ENCODE data around the gene C18orf32. TPM values are rescaled to one million over a fixed set of nuclear protein-coding genes. Genes with fewer than 3 reads are reported as not detected.
"Not testable (repeated sequence)": the region's sequence is repeated elsewhere in the genome, so short reads cannot be mapped to it uniquely, and the experiment has no call there.

Gene C18orf32
- total and polyA plus RNA-seq, 4 donors: 46.0 to 110 (median 82.9) TPM

GRCh38 chr18:49479381-49480137, 7.5 kb downstream of the C18orf32 start:
- H3K9me3 ChIP-seq (ENCODE audit: control insufficient read depth, insufficient read depth, low read length): no peaks in the 10 kb centered on the region
- no peak overlapping the region for H3K4me3 ChIP-seq (ENCODE audit: low read depth, low read length)
- H3K27me3 ChIP-seq (ENCODE audit: control insufficient read depth, insufficient read depth, low read length): no peaks in the 10 kb centered on the region
- WGBS (ENCODE audit: insufficient coverage): 98% methylated on average over 3 of the region's 5 CpGs
- H3K36me3 ChIP-seq (ENCODE audit: control insufficient read depth, insufficient read depth, low read length): peaks cover 29% of the 10 kb centered on the region
- DNase-seq (ENCODE audit: low read depth in 4 of 6, low spot score in 6 of 6): no peak
- peaks cover under 1% of the 10 kb centered on the region for H3K4me1 ChIP-seq (ENCODE audit: control insufficient read depth, insufficient read depth, low read length)
- no peak overlapping the region for H3K27ac ChIP-seq (ENCODE audit: low read depth, low read length)

DNA sequence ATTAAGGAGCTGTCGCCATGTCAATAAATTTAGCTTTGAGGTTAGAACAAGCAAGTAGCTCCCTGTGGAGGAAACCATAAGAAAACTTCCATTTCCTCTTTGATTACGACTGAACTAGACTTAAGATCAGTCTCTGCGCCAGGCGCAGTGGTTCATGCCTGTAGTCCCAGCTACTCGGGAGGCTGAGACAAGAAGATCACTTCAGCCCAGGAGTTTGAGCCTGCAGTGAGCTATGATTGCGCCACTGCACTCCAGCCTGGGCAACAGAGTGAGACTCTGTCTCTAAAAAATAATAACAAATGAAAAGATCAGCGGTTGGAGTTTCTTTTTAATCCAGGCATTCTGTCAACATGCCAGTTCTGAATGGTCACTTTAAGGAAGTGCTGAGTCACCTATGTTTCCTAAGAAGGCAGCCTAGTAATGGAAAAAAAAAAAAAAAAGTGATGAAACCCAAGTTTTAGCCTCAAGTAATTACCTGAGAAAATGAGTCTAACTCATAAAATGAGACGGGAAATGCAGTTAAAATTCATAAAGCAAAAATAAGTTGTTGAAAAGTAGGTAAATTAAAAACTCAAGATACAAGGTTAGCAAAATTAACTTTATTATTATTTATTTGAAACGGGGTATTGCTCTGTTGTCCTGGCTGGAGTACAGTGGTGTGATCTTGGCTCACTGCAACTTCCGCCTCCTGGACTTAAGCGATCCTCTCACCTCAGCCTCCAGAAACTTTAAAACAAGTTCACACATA, 10.2 kb downstream of the C18orf32 start:
- Histone ChIP-seq H3K9me3 (ENCODE audit: control insufficient read depth, insufficient read depth, low read length) (no peaks in the 10 kb centered on the region), H3K27ac (ENCODE audit: low read depth, low read length) (no peak overlapping the region), H3K27me3 (ENCODE audit: control insufficient read depth, insufficient read depth, low read length) (no peaks in the 10 kb centered on the region), H3K36me3 (ENCODE audit: control insufficient read depth, insufficient read depth, low read length) (peaks cover 26% of the 10 kb centered on the region), H3K4me1 (ENCODE audit: control insufficient read depth, insufficient read depth, low read length) (no peaks in the 10 kb centered on the region), H3K4me3 (ENCODE audit: low read depth, low read length) (no peak overlapping the region)
- DNase-seq (ENCODE audit: low read depth in 4 of 6, low spot score in 6 of 6): no peak
- WGBS (ENCODE audit: insufficient coverage): 84% methylated on average over 6 of the region's 11 CpGs

GRCh38 chr18:49474935-49475334, 12.1 kb downstream of the C18orf32 start:
- H3K27me3 ChIP-seq (ENCODE audit: control insufficient read depth, insufficient read depth, low read length); H3K4me3 ChIP-seq (ENCODE audit: low read depth, low read length); H3K9me3 ChIP-seq (ENCODE audit: control insufficient read depth, insufficient read depth, low read length); DNase-seq (ENCODE audit: low read depth in 4 of 6, low spot score in 6 of 6); H3K27ac ChIP-seq (ENCODE audit: low read depth, low read length); H3K4me1 ChIP-seq (ENCODE audit: control insufficient read depth, insufficient read depth, low read length): not testable (repeated sequence)
- 100% methylated on average over 1 of the region's 6 CpGs for WGBS (ENCODE audit: insufficient coverage)
- H3K36me3 ChIP-seq (ENCODE audit: control insufficient read depth, insufficient read depth, low read length): peaks cover 21% of the 10 kb centered on the region

DNA sequence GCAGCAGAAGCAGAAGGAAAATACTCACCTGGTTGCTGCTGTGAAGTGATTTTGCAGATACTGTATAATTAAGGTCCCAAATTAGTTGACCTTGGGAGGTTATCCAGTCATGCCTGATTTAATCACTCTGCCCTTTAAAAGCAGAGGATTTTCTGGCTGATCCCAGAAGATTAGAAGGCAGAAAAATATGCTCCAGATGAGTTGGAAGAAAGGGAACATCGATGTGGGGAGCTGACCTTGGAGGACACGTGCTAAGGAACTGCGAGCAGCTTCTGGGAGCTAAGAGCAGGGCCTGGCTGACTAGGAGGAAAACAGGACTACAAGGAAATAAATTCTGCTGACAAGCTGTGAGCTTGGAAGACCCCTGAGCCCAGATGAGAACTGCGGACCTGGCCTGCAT, 13.3 kb downstream of the C18orf32 start:
- H3K4me1 ChIP-seq (ENCODE audit: control insufficient read depth, insufficient read depth, low read length): no peaks in the 10 kb centered on the region
- H3K4me3 ChIP-seq (ENCODE audit: low read depth, low read length): no peak overlapping the region
- no peak for DNase-seq (ENCODE audit: low read depth in 4 of 6, low spot score in 6 of 6)
- WGBS (ENCODE audit: insufficient coverage): 77% methylated on average over 3 of the region's 4 CpGs
- H3K9me3 ChIP-seq (ENCODE audit: control insufficient read depth, insufficient read depth, low read length): no peaks in the 10 kb centered on the region
- peaks cover 17% of the 10 kb centered on the region for H3K36me3 ChIP-seq (ENCODE audit: control insufficient read depth, insufficient read depth, low read length)
- no peaks in the 10 kb centered on the region for H3K27me3 ChIP-seq (ENCODE audit: control insufficient read depth, insufficient read depth, low read length)
- no peak overlapping the region for H3K27ac ChIP-seq (ENCODE audit: low read depth, low read length)

- H3K4me1 ChIP-seq (ENCODE audit: control insufficient read depth, insufficient read depth, low read length): no peaks in the 10 kb centered on the region
- peaks cover 10% of the 10 kb centered on the region for H3K36me3 ChIP-seq (ENCODE audit: control insufficient read depth, insufficient read depth, low read length)
- H3K9me3 ChIP-seq (ENCODE audit: control insufficient read depth, insufficient read depth, low read length): no peaks in the 10 kb centered on the region
- no peaks in the 10 kb centered on the region for H3K27me3 ChIP-seq (ENCODE audit: control insufficient read depth, insufficient read depth, low read length)
- no peak overlapping the region for H3K27ac ChIP-seq (ENCODE audit: low read depth, low read length)
- 88% methylated on average over 2 of the region's 3 CpGs for WGBS (ENCODE audit: insufficient coverage)
- DNase-seq (ENCODE audit: low read depth in 4 of 6, low spot score in 6 of 6): no peak
- H3K4me3 ChIP-seq (ENCODE audit: low read depth, low read length): no peak overlapping the region
Observed at GRCh38 chr18:49472459-49472858, 14.6 kb downstream of the C18orf32 start.

- DNase-seq (ENCODE audit: low read depth in 4 of 6, low spot score in 6 of 6): no peak
- H3K9me3 ChIP-seq (ENCODE audit: control insufficient read depth, insufficient read depth, low read length): no peaks in the 10 kb centered on the region
- WGBS (ENCODE audit: insufficient coverage): no CpG with 5 or more reads among the region's 1 CpG
- H3K27ac ChIP-seq (ENCODE audit: low read depth, low read length): no peak overlapping the region
- no peak overlapping the region for H3K4me3 ChIP-seq (ENCODE audit: low read depth, low read length)
- H3K36me3 ChIP-seq (ENCODE audit: control insufficient read depth, insufficient read depth, low read length): peaks cover 3% of the 10 kb centered on the region
- H3K4me1 ChIP-seq (ENCODE audit: control insufficient read depth, insufficient read depth, low read length): no peaks in the 10 kb centered on the region
- no peaks in the 10 kb centered on the region for H3K27me3 ChIP-seq (ENCODE audit: control insufficient read depth, insufficient read depth, low read length)
Observed at GRCh38 chr18:49471532-49471931, 15.5 kb downstream of the C18orf32 start.

DNA sequence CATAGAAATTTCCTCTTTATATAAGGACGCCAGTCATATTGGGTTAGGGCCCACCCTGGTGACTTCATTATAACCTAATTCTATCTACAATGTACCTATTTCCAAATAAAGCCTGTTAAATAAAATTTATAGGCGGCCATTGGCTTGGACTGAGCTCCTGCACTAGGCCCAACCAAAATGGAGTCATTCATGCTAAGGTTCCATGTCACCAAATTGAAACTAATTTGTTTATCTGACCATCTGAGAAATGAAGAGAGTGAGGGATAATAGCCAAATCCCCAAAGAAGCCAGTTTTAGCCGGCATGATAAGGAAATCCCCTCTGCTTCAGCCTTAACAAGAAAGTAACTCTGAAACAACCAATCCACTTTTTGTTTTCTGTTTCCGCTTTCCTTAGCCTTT, 19.4 kb downstream of the C18orf32 start:
- 80% methylated on average over 1 of the region's 4 CpGs for WGBS (ENCODE audit: insufficient coverage)
- no peak overlapping the region for H3K4me3 ChIP-seq (ENCODE audit: low read depth, low read length)

GRCh38 chr18:49467019-49467563, 19.9 kb downstream of the C18orf32 start:
- Histone ChIP-seq H3K9me3 (ENCODE audit: control insufficient read depth, insufficient read depth, low read length) (no peaks in the 10 kb centered on the region), H3K27ac (ENCODE audit: low read depth, low read length) (no peak overlapping the region)

More for the DNA sequence above, 19.4 kb downstream of the C18orf32 start:
- Histone ChIP-seq H3K4me1 (ENCODE audit: control insufficient read depth, insufficient read depth, low read length) (no peaks in the 10 kb centered on the region), H3K27me3 (ENCODE audit: control insufficient read depth, insufficient read depth, low read length) (no peaks in the 10 kb centered on the region), H3K36me3 (ENCODE audit: control insufficient read depth, insufficient read depth, low read length) (no peaks in the 10 kb centered on the region), H3K27ac (ENCODE audit: low read depth, low read length) (no peak overlapping the region), H3K9me3 (ENCODE audit: control insufficient read depth, insufficient read depth, low read length) (no peaks in the 10 kb centered on the region)
- no peak for DNase-seq (ENCODE audit: low read depth in 4 of 6, low spot score in 6 of 6)

DNA sequence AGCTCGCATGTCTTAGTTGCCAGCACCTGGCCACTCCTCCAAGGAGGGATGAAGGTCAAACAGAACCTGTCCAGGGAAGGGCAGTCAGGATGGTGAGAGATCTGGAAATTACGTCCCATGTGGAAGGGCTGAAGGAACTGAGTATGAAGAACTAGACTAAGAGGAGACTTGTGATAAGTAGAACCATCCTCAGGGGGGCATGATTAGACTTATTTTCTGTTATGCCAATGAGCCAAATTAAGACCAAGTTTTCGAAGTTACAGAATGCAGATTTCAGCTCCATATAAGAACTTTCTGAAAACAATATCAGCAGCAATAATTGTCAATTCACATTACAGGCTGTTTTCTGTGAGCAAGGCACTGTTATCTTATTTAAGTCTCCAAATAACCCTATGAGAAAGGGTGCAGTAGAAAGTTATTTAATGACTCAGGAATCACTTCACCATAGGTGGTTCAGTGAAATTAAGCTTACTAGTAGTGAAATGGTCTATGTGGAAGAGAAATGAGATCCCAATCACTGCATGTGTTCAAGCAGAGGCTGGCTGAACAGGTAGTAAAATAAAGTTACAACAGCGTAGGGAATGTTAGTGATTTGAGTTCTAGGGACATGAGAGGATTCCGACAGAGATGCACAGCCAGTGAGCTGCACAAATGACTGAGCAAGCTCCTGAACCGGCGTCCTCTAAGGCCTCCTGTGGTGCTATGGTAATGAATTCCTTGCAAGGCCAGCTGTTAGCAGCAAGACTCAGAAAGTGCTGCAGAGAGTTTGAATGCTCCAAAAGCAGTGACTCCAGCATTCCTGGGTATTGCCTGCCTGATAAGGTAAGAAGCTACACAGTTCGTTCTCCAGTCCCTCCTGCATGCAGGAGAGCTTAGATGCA, 22.1 kb downstream of the C18orf32 start:
- peak in 4 of 6 donors; percentile 36 to 96 (median 49) for DNase-seq (ENCODE audit: low read depth in 4 of 6, low spot score in 6 of 6)
- no peaks in the 10 kb centered on the region for H3K27me3 ChIP-seq (ENCODE audit: control insufficient read depth, insufficient read depth, low read length)
- no peak overlapping the region for H3K27ac ChIP-seq (ENCODE audit: low read depth, low read length)
- no peak overlapping the region for H3K4me3 ChIP-seq (ENCODE audit: low read depth, low read length)
- peaks cover 7% of the 10 kb centered on the region for H3K4me1 ChIP-seq (ENCODE audit: control insufficient read depth, insufficient read depth, low read length)
- H3K36me3 ChIP-seq (ENCODE audit: control insufficient read depth, insufficient read depth, low read length): no peaks in the 10 kb centered on the region
- no peaks in the 10 kb centered on the region for H3K9me3 ChIP-seq (ENCODE audit: control insufficient read depth, insufficient read depth, low read length)
- 41% methylated on average over 6 of the region's 8 CpGs for WGBS (ENCODE audit: insufficient coverage)

More at GRCh38 chr18:49467019-49467563, 19.9 kb downstream of the C18orf32 start:
- no peaks in the 10 kb centered on the region for H3K36me3 ChIP-seq (ENCODE audit: control insufficient read depth, insufficient read depth, low read length)
- DNase-seq (ENCODE audit: low read depth in 4 of 6, low spot score in 6 of 6): no peak
- no peaks in the 10 kb centered on the region for H3K4me1 ChIP-seq (ENCODE audit: control insufficient read depth, insufficient read depth, low read length)
- WGBS (ENCODE audit: insufficient coverage): 100% methylated on average over 1 of the region's 2 CpGs
- H3K4me3 ChIP-seq (ENCODE audit: low read depth, low read length): no peak overlapping the region
- H3K27me3 ChIP-seq (ENCODE audit: control insufficient read depth, insufficient read depth, low read length): no peaks in the 10 kb centered on the region
